ENCODE measurements around the gene AACS.
"Not testable (repeated sequence)": the region's sequence is repeated elsewhere in the genome, so short reads cannot be mapped to it uniquely, and the experiment has no call there.

Gene AACS

GRCh38 chr12:125131958-125132357 is 66.7 kb downstream of the AACS start:
- Histone ChIP-seq H3K27ac (ENCODE audit: low read depth, low read length) (no peak overlapping the region), H3K9ac (ENCODE audit: low read length) (no peak overlapping the region), H3K4me3 (ENCODE audit: low read depth in 1 of 2, low read length in 2 of 2) (no peak overlapping the region), H3K36me3 (ENCODE audit: insufficient read depth, low read length) (peaks cover 4% of the 10 kb centered on the region), H3K9me3 (ENCODE audit: low read length) (no peaks in the 10 kb centered on the region), H3K4me1 (ENCODE audit: insufficient read depth, low read length) (no peaks in the 10 kb centered on the region), H3K27me3 (ENCODE audit: control insufficient read depth in 1 of 2, insufficient read depth in 2 of 2, low read length in 2 of 2) (no peaks in the 10 kb centered on the region)

GRCh38 chr12:125132698-125133400 is 67.6 kb downstream of the AACS start:
- Histone ChIP-seq H3K9ac (ENCODE audit: low read length) (no peak overlapping the region), H3K27ac (ENCODE audit: low read depth, low read length) (no peak overlapping the region), H3K27me3 (ENCODE audit: control insufficient read depth in 1 of 2, insufficient read depth in 2 of 2, low read length in 2 of 2) (no peaks in the 10 kb centered on the region), H3K4me1 (ENCODE audit: insufficient read depth, low read length) (no peaks in the 10 kb centered on the region), H3K4me3 (ENCODE audit: low read depth in 1 of 2, low read length in 2 of 2) (no peak overlapping the region), H3K9me3 (ENCODE audit: low read length) (no peaks in the 10 kb centered on the region), H3K36me3 (ENCODE audit: insufficient read depth, low read length) (peaks cover 4% of the 10 kb centered on the region)

GRCh38 chr12:125133616-125134015 is 68.4 kb downstream of the AACS start:
- no peak overlapping the region for H3K9ac ChIP-seq (ENCODE audit: low read length)
- H3K4me3 ChIP-seq (ENCODE audit: low read depth in 1 of 2, low read length in 2 of 2), result no peak overlapping the region
- no peaks in the 10 kb centered on the region for H3K27me3 ChIP-seq (ENCODE audit: control insufficient read depth in 1 of 2, insufficient read depth in 2 of 2, low read length in 2 of 2)
- peaks cover 4% of the 10 kb centered on the region for H3K36me3 ChIP-seq (ENCODE audit: insufficient read depth, low read length)
- H3K4me1 ChIP-seq (ENCODE audit: insufficient read depth, low read length), result no peaks in the 10 kb centered on the region
- H3K9me3 ChIP-seq (ENCODE audit: low read length), result no peaks in the 10 kb centered on the region
- H3K27ac ChIP-seq (ENCODE audit: low read depth, low read length), result no peak overlapping the region

GRCh38 chr12:125134576-125134975 is 69.3 kb downstream of the AACS start:
- H3K4me3 ChIP-seq (ENCODE audit: low read depth in 1 of 2, low read length in 2 of 2), result no peak overlapping the region
- H3K27me3 ChIP-seq (ENCODE audit: control insufficient read depth in 1 of 2, insufficient read depth in 2 of 2, low read length in 2 of 2), result no peaks in the 10 kb centered on the region
- no peaks in the 10 kb centered on the region for H3K4me1 ChIP-seq (ENCODE audit: insufficient read depth, low read length)
- H3K9me3 ChIP-seq (ENCODE audit: low read length), result no peaks in the 10 kb centered on the region
- H3K36me3 ChIP-seq (ENCODE audit: insufficient read depth, low read length), result peaks cover 1% of the 10 kb centered on the region
- no peak overlapping the region for H3K27ac ChIP-seq (ENCODE audit: low read depth, low read length)
- no peak overlapping the region for H3K9ac ChIP-seq (ENCODE audit: low read length)

- no peaks in the 10 kb centered on the region for H3K9me3 ChIP-seq (ENCODE audit: low read length)
- no peak overlapping the region for H3K4me3 ChIP-seq (ENCODE audit: low read depth in 1 of 2, low read length in 2 of 2)
- H3K36me3 ChIP-seq (ENCODE audit: insufficient read depth, low read length), result no peaks in the 10 kb centered on the region
- no peaks in the 10 kb centered on the region for H3K27me3 ChIP-seq (ENCODE audit: control insufficient read depth in 1 of 2, insufficient read depth in 2 of 2, low read length in 2 of 2)
- H3K4me1 ChIP-seq (ENCODE audit: insufficient read depth, low read length), result no peaks in the 10 kb centered on the region
- H3K9ac ChIP-seq (ENCODE audit: low read length), result no peak overlapping the region
- no peak overlapping the region for H3K27ac ChIP-seq (ENCODE audit: low read depth, low read length)
Observed at GRCh38 chr12:125135906-125136305, 70.7 kb downstream of the AACS start.

GRCh38 chr12:125136702-125137101 is 71.5 kb downstream of the AACS start:
- no peak overlapping the region for H3K9ac ChIP-seq (ENCODE audit: low read length)
- H3K4me1 ChIP-seq (ENCODE audit: insufficient read depth, low read length), result no peaks in the 10 kb centered on the region
- H3K27ac ChIP-seq (ENCODE audit: low read depth, low read length), result no peak overlapping the region
- H3K4me3 ChIP-seq (ENCODE audit: low read depth in 1 of 2, low read length in 2 of 2), result no peak overlapping the region
- H3K36me3 ChIP-seq (ENCODE audit: insufficient read depth, low read length), result no peaks in the 10 kb centered on the region
- H3K27me3 ChIP-seq (ENCODE audit: control insufficient read depth in 1 of 2, insufficient read depth in 2 of 2, low read length in 2 of 2), result no peaks in the 10 kb centered on the region
- no peaks in the 10 kb centered on the region for H3K9me3 ChIP-seq (ENCODE audit: low read length)

GRCh38 chr12:125137766-125138344 is 72.6 kb downstream of the AACS start:
- no peaks in the 10 kb centered on the region for H3K27me3 ChIP-seq (ENCODE audit: control insufficient read depth in 1 of 2, insufficient read depth in 2 of 2, low read length in 2 of 2)
- no peaks in the 10 kb centered on the region for H3K36me3 ChIP-seq (ENCODE audit: insufficient read depth, low read length)
- H3K27ac ChIP-seq (ENCODE audit: low read depth, low read length), result no peak overlapping the region
- no peaks in the 10 kb centered on the region for H3K9me3 ChIP-seq (ENCODE audit: low read length)
- H3K4me3 ChIP-seq (ENCODE audit: low read depth in 1 of 2, low read length in 2 of 2), result no peak overlapping the region
- no peak overlapping the region for H3K9ac ChIP-seq (ENCODE audit: low read length)
- H3K4me1 ChIP-seq (ENCODE audit: insufficient read depth, low read length), result no peaks in the 10 kb centered on the region

GRCh38 chr12:125140279-125141209 is 75.3 kb downstream of the AACS start:
- Histone ChIP-seq H3K4me3 (ENCODE audit: low read depth in 1 of 2, low read length in 2 of 2) (no peak overlapping the region), H3K36me3 (ENCODE audit: insufficient read depth, low read length) (no peaks in the 10 kb centered on the region), H3K27me3 (ENCODE audit: control insufficient read depth in 1 of 2, insufficient read depth in 2 of 2, low read length in 2 of 2) (no peaks in the 10 kb centered on the region), H3K4me1 (ENCODE audit: insufficient read depth, low read length) (no peaks in the 10 kb centered on the region), H3K9me3 (ENCODE audit: low read length) (no peaks in the 10 kb centered on the region), H3K27ac (ENCODE audit: low read depth, low read length) (no peak overlapping the region), H3K9ac (ENCODE audit: low read length) (no peak overlapping the region)

GRCh38 chr12:125141210-125141573 is 76.0 kb downstream of the AACS start:
- not testable (repeated sequence) for H3K9me3 ChIP-seq (ENCODE audit: low read length); H3K4me1 ChIP-seq (ENCODE audit: insufficient read depth, low read length); H3K4me3 ChIP-seq (ENCODE audit: low read depth in 1 of 2, low read length in 2 of 2); H3K9ac ChIP-seq (ENCODE audit: low read length); H3K36me3 ChIP-seq (ENCODE audit: insufficient read depth, low read length); H3K27ac ChIP-seq (ENCODE audit: low read depth, low read length); H3K27me3 ChIP-seq (ENCODE audit: control insufficient read depth in 1 of 2, insufficient read depth in 2 of 2, low read length in 2 of 2)

- Histone ChIP-seq H3K4me1 (ENCODE audit: insufficient read depth, low read length) (no peaks in the 10 kb centered on the region), H3K27ac (ENCODE audit: low read depth, low read length) (no peak overlapping the region), H3K9me3 (ENCODE audit: low read length) (no peaks in the 10 kb centered on the region)
Observed at GRCh38 chr12:125142601-125143000, 77.4 kb downstream of the AACS start.

GRCh38 chr12:125143491-125143890 is 78.3 kb downstream of the AACS start:
- Histone ChIP-seq H3K27ac (ENCODE audit: low read depth, low read length) (no peak overlapping the region), H3K9me3 (ENCODE audit: low read length) (no peaks in the 10 kb centered on the region), H3K4me1 (ENCODE audit: insufficient read depth, low read length) (no peaks in the 10 kb centered on the region), H3K27me3 (ENCODE audit: control insufficient read depth in 1 of 2, insufficient read depth in 2 of 2, low read length in 2 of 2) (no peaks in the 10 kb centered on the region), H3K4me3 (ENCODE audit: low read depth in 1 of 2, low read length in 2 of 2) (no peak overlapping the region), H3K36me3 (ENCODE audit: insufficient read depth, low read length) (no peaks in the 10 kb centered on the region), H3K9ac (ENCODE audit: low read length) (no peak overlapping the region)

More at GRCh38 chr12:125142601-125143000, 77.4 kb downstream of the AACS start:
- Histone ChIP-seq H3K36me3 (ENCODE audit: insufficient read depth, low read length) (no peaks in the 10 kb centered on the region), H3K9ac (ENCODE audit: low read length) (no peak overlapping the region), H3K4me3 (ENCODE audit: low read depth in 1 of 2, low read length in 2 of 2) (no peak overlapping the region), H3K27me3 (ENCODE audit: control insufficient read depth in 1 of 2, insufficient read depth in 2 of 2, low read length in 2 of 2) (no peaks in the 10 kb centered on the region)

Data from muscle layer of colon (tissue), 2 donors.